Measurements from ENCODE around the gene B3GALNT1. TPM values are rescaled to one million over a fixed set of nuclear protein-coding genes. Genes with fewer than 3 reads are reported as not detected.

Gene B3GALNT1
- polyA plus RNA-seq, 2 of the 4 experiments (the other 2 are of a cell fraction), result 0.13 to 0.14 TPM

DNA sequence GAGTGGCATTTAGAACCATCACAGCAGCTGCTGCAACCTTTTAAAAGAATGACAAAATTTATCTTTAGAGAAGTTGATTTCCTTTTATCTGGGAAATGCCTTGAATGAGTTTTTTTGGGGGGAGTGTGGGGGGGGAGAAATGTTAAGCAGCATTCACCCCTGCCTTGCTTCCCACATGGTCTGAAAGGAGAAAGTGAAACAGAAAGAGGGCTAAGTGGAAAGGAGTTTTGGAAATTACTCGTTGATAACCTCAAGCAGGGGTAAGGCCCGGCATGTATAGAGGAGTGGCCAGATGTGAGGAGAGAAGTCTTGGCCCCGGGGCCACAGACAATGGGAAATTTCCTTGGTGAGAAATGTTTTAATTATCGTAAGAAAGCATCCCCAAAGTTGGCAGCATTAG lies 23.5 kb downstream of the B3GALNT1 start:
- no peaks in the 10 kb centered on the region for H3K9me3 ChIP-seq
- no peak overlapping the region for H3K27ac ChIP-seq
- TF ChIP-seq, protein P1, sequence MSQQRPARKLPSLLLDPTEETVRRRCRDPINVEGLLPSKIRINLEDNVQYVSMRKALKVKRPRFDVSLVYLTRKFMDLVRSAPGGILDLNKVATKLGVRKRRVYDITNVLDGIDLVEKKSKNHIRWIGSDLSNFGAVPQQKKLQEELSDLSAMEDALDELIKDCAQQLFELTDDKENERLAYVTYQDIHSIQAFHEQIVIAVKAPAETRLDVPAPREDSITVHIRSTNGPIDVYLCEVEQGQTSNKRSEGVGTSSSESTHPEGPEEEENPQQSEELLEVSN (IDR thresholded peaks at IDR 0.05; ENCODE audit: borderline replicate concordance, low read depth), result no peak
- TF ChIP-seq CBX8 (IDR thresholded peaks at IDR 0.05), result no peak
- TF ChIP-seq, protein P2, sequence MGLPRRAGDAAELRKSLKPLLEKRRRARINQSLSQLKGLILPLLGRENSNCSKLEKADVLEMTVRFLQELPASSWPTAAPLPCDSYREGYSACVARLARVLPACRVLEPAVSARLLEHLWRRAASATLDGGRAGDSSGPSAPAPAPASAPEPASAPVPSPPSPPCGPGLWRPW (IDR thresholded peaks at IDR 0.05), result no peak
- TF ChIP-seq, protein P3, sequence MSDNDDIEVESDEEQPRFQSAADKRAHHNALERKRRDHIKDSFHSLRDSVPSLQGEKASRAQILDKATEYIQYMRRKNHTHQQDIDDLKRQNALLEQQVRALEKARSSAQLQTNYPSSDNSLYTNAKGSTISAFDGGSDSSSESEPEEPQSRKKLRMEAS (IDR thresholded peaks at IDR 0.05), result no peak
- TF ChIP-seq HOXB5 (CRISPR knock-in tag; IDR thresholded peaks at IDR 0.05), result no peak
- no peak for TF ChIP-seq NPAS2 (CRISPR knock-in tag; IDR thresholded peaks at IDR 0.05; ENCODE audit: borderline replicate concordance)
- no peak for TF ChIP-seq ZC3H11A (IDR thresholded peaks at IDR 0.05)
- TF ChIP-seq, protein P4, sequence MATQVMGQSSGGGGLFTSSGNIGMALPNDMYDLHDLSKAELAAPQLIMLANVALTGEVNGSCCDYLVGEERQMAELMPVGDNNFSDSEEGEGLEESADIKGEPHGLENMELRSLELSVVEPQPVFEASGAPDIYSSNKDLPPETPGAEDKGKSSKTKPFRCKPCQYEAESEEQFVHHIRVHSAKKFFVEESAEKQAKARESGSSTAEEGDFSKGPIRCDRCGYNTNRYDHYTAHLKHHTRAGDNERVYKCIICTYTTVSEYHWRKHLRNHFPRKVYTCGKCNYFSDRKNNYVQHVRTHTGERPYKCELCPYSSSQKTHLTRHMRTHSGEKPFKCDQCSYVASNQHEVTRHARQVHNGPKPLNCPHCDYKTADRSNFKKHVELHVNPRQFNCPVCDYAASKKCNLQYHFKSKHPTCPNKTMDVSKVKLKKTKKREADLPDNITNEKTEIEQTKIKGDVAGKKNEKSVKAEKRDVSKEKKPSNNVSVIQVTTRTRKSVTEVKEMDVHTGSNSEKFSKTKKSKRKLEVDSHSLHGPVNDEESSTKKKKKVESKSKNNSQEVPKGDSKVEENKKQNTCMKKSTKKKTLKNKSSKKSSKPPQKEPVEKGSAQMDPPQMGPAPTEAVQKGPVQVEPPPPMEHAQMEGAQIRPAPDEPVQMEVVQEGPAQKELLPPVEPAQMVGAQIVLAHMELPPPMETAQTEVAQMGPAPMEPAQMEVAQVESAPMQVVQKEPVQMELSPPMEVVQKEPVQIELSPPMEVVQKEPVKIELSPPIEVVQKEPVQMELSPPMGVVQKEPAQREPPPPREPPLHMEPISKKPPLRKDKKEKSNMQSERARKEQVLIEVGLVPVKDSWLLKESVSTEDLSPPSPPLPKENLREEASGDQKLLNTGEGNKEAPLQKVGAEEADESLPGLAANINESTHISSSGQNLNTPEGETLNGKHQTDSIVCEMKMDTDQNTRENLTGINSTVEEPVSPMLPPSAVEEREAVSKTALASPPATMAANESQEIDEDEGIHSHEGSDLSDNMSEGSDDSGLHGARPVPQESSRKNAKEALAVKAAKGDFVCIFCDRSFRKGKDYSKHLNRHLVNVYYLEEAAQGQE (IDR thresholded peaks at IDR 0.05), result no peak
- no peak for TF ChIP-seq RAD21 (conservative IDR thresholded peaks at IDR 0.05 in 1 of 2, IDR thresholded peaks at IDR 0.05 in 1 of 2)
- no peak for TF ChIP-seq HOXA7 (CRISPR knock-in tag; IDR thresholded peaks at IDR 0.05)
- no peak for TF ChIP-seq GATA3 (IDR thresholded peaks at IDR 0.05; ENCODE audit: borderline replicate concordance)
- no peak for TF ChIP-seq RFX5 (IDR thresholded peaks at IDR 0.05)
- TF ChIP-seq JUNB (IDR thresholded peaks at IDR 0.05), result no peak
- no peak for TF ChIP-seq FOXS1 (CRISPR knock-in tag; IDR thresholded peaks at IDR 0.05)
- TF ChIP-seq HDAC2 (IDR thresholded peaks at IDR 0.05), result no peak
- TF ChIP-seq CHD4 (IDR thresholded peaks at IDR 0.05; ENCODE audit: borderline replicate concordance), result no peak
- no peak for TF ChIP-seq CHD2 (IDR thresholded peaks at IDR 0.05; ENCODE audit: low read length, partially characterized antibody)
- TF ChIP-seq EP300 (IDR thresholded peaks at IDR 0.05), result no peak
- H3K4me1 ChIP-seq, result no peaks in the 10 kb centered on the region
- CTCF ChIA-PET, result no interaction called here
- no peak for DNase-seq (ENCODE audit: low read depth in 1 of 2, low spot score in 1 of 2)
- no peak for FAIRE-seq
- ATAC-seq, result no peak
- no peak overlapping the region for H3K4me2 ChIP-seq
- POLR2A ChIA-PET, result no interaction called here
- no peak overlapping the region for H3K4me3 ChIP-seq
- WGBS (ENCODE audit: missing lambda C conversion rate), result 62% methylated on average over 4 of the region's 4 CpGs

GRCh38 chr3:161073181-161073580 lies 32.0 kb downstream of the B3GALNT1 start:
- POLR2A ChIA-PET, result no interaction called here
- Histone ChIP-seq H3K9me3 (no peaks in the 10 kb centered on the region), H3K27ac (no peak overlapping the region), H3K4me2 (no peak overlapping the region), H3K4me3 (no peak overlapping the region), H3K4me1 (no peaks in the 10 kb centered on the region)
- FAIRE-seq (no peak), ATAC-seq (no peak), DNase-seq (ENCODE audit: low read depth in 1 of 2, low spot score in 1 of 2) (no peak)
- TF ChIP-seq POLR2A (IDR thresholded peaks at IDR 0.05; ENCODE audit: low read length) (no peak), POLR2AphosphoS2 (conservative IDR thresholded peaks at IDR 0.05; ENCODE audit: low read length) (no peak), FOXS1 (CRISPR knock-in tag; IDR thresholded peaks at IDR 0.05) (no peak), TFCP2L1 (CRISPR knock-in tag; IDR thresholded peaks at IDR 0.05) (no peak), EHMT2 (IDR thresholded peaks at IDR 0.05; ENCODE audit: low read depth) (no peak)
- TF ChIP-seq, protein P5, sequence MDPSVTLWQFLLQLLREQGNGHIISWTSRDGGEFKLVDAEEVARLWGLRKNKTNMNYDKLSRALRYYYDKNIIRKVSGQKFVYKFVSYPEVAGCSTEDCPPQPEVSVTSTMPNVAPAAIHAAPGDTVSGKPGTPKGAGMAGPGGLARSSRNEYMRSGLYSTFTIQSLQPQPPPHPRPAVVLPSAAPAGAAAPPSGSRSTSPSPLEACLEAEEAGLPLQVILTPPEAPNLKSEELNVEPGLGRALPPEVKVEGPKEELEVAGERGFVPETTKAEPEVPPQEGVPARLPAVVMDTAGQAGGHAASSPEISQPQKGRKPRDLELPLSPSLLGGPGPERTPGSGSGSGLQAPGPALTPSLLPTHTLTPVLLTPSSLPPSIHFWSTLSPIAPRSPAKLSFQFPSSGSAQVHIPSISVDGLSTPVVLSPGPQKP (IDR thresholded peaks at IDR 0.05; ENCODE audit: low read depth, low read length), result no peak
- TF ChIP-seq, protein P3 (IDR thresholded peaks at IDR 0.05), result no peak
- CTCF ChIA-PET, result no interaction called here
- 84% methylated on average over 1 of the region's 1 CpG for WGBS (ENCODE audit: missing lambda C conversion rate)

All from A549 (cell line).